Measurements from ENCODE around the gene ARNT2.

ARNT2 gene

DNA sequence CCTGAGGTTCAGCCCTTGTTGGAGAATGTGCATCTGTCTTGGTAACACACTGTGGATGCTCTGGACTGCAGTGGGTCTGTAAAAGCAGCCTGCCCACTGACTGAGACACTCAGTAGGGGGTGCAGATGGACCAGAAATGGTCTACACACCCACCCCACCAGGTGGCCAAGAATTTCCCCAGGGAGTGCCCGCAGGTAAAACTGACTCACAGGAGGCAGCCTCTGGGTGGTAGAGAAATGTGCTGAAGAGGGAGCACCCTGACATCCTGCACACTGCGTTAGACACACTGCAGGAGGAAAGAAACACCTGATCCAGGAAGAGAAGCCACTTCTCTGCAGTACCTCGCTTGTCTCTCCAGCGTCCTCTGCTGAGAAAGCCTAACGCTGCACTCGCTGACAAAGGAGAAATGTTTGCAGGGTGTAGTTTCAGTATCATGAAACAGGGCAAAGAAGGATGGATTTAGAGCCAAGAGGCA, 181.4 kb downstream of the ARNT2 start:
- Histone ChIP-seq H4K8ac (ENCODE audit: low read depth, low read length) (no peak overlapping the region), H3K9ac (ENCODE audit: low read depth, low read length, poor library complexity) (no peak overlapping the region), H3K4ac (ENCODE audit: low read length) (no peak overlapping the region), H4K91ac (ENCODE audit: low read depth, low read length, poor library complexity) (no peak overlapping the region), H3K79me1 (ENCODE audit: low read depth, low read length) (no peaks in the 10 kb centered on the region), H2BK120ac (ENCODE audit: low read depth, low read length) (no peak overlapping the region), H3K27me3 (ENCODE audit: control insufficient read depth in 3 of 3, insufficient read depth in 3 of 3, low read depth in 1 of 3, low read length in 3 of 3) (no peaks in the 10 kb centered on the region), H3K4me2 (ENCODE audit: insufficient read depth, low read length, poor library complexity, severe bottlenecking) (no peak overlapping the region), H3K23ac (ENCODE audit: low read depth, low read length, poor library complexity) (no peak overlapping the region), H3K27ac (replicated peaks; ENCODE audit: low read length) (no peak overlapping the region), H2AFZ (ENCODE audit: low read length) (no peak overlapping the region), H3K18ac (ENCODE audit: low read length) (no peak overlapping the region), H3K14ac (ENCODE audit: low read length) (no peak overlapping the region), H3K4me3 (ENCODE audit: low read length in 2 of 2) (no peak overlapping the region), H3K36me3 (replicated peaks in 1 of 2; ENCODE audit: control insufficient read depth in 2 of 2, insufficient read depth in 2 of 2, low read length in 2 of 2) (peaks cover 30 to 89% of the 10 kb centered on the region in 2 donors), H3K4me1 (ENCODE audit: control insufficient read depth in 2 of 2, insufficient read depth in 1 of 2, low read depth in 1 of 2, low read length in 2 of 2) (peaks cover 0 to 2% of the 10 kb centered on the region in 2 donors), H2BK15ac (ENCODE audit: low read length) (no peak overlapping the region), H2AK5ac (ENCODE audit: low read depth, low read length) (no peak overlapping the region), H3K9me3 (replicated peaks in 1 of 2; ENCODE audit: control insufficient read depth in 2 of 2, insufficient read depth in 1 of 2, low read depth in 1 of 2, low read length in 2 of 2) (no peaks in the 10 kb centered on the region), H2BK12ac (ENCODE audit: low read length) (no peak overlapping the region), H2BK5ac (ENCODE audit: low read length) (no peak overlapping the region)
- DNase-seq (ENCODE audit: low spot score), result no peak
- WGBS, 2 donors (ENCODE audit: extremely low coverage in 2 of 2, insufficient read length in 2 of 2, insufficient replicate concordance in 1 of 2), result no CpG with 5 or more reads among the region's 6 CpGs

DNA sequence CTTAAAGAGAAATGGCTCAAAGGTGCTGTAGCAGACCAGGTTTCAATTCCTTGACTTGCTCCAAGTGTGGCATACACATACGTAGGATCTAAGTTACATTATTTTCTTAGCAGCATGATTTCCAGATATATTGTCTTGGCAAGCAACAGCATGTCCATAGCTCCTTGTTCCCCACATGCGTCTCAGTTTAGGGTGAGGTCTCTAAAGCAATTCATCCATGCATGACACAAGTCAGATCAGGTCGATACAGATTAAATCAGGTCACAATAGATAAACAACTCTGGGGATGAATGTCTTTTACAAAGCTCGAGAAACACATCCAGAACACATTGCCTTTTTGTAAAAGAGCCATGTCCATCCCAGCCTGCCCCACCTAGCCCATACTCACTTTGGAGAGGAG, 182.0 kb downstream of the ARNT2 start:
- Histone ChIP-seq H3K9me3 (replicated peaks in 1 of 2; ENCODE audit: control insufficient read depth in 2 of 2, insufficient read depth in 1 of 2, low read depth in 1 of 2, low read length in 2 of 2) (no peaks in the 10 kb centered on the region), H3K4me3 (ENCODE audit: low read length in 2 of 2) (no peak overlapping the region), H3K4me2 (ENCODE audit: insufficient read depth, low read length, poor library complexity, severe bottlenecking) (no peak overlapping the region), H4K91ac (ENCODE audit: low read depth, low read length, poor library complexity) (no peak overlapping the region), H3K27me3 (ENCODE audit: control insufficient read depth in 3 of 3, insufficient read depth in 3 of 3, low read depth in 1 of 3, low read length in 3 of 3) (no peaks in the 10 kb centered on the region), H3K79me1 (ENCODE audit: low read depth, low read length) (no peaks in the 10 kb centered on the region), H2AFZ (ENCODE audit: low read length) (no peak overlapping the region), H3K36me3 (replicated peaks in 1 of 2; ENCODE audit: control insufficient read depth in 2 of 2, insufficient read depth in 2 of 2, low read length in 2 of 2) (peaks cover 28 to 88% of the 10 kb centered on the region in 2 donors), H2BK12ac (ENCODE audit: low read length) (no peak overlapping the region), H2BK5ac (ENCODE audit: low read length) (no peak overlapping the region), H2BK15ac (ENCODE audit: low read length) (no peak overlapping the region), H3K18ac (ENCODE audit: low read length) (no peak overlapping the region), H3K4me1 (ENCODE audit: control insufficient read depth in 2 of 2, insufficient read depth in 1 of 2, low read depth in 1 of 2, low read length in 2 of 2) (peaks cover 0 to 2% of the 10 kb centered on the region in 2 donors), H3K23ac (ENCODE audit: low read depth, low read length, poor library complexity) (no peak overlapping the region), H2BK120ac (ENCODE audit: low read depth, low read length) (no peak overlapping the region), H3K4ac (ENCODE audit: low read length) (no peak overlapping the region), H4K8ac (ENCODE audit: low read depth, low read length) (no peak overlapping the region), H2AK5ac (ENCODE audit: low read depth, low read length) (no peak overlapping the region), H3K14ac (ENCODE audit: low read length) (no peak overlapping the region), H3K9ac (ENCODE audit: low read depth, low read length, poor library complexity) (no peak overlapping the region), H3K27ac (replicated peaks; ENCODE audit: low read length) (no peak overlapping the region)
- no CpG with 5 or more reads among the region's 4 CpGs for WGBS, 2 donors (ENCODE audit: extremely low coverage in 2 of 2, insufficient read length in 2 of 2, insufficient replicate concordance in 1 of 2)
- DNase-seq (ENCODE audit: low spot score), result no peak

DNA sequence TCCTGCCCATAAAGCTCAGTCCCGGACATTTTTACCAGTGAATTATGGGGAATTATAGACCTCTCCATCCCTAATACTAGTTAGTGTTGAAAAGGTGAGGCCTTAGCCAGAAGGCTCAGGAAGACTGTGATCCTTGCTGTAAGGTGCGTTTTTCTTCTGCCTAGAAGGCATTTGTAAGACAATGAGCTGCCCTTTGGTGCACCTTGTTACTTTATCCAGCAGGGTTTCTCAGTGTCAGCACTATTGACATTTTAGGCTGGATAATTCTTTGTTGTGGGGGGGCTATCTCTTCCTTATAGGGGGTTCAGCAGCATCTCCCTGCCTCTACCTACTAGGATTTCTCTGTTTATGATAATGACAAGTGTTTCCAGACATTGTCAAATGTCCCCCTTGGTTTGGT, 182.8 kb downstream of the ARNT2 start:
- Histone ChIP-seq H2BK5ac (ENCODE audit: low read length) (no peak overlapping the region), H3K14ac (ENCODE audit: low read length) (no peak overlapping the region), H3K27me3 (ENCODE audit: control insufficient read depth in 3 of 3, insufficient read depth in 3 of 3, low read depth in 1 of 3, low read length in 3 of 3) (no peaks in the 10 kb centered on the region), H3K27ac (replicated peaks; ENCODE audit: low read length) (no peak overlapping the region), H3K36me3 (replicated peaks in 1 of 2; ENCODE audit: control insufficient read depth in 2 of 2, insufficient read depth in 2 of 2, low read length in 2 of 2) (peaks cover 26 to 88% of the 10 kb centered on the region in 2 donors), H3K79me1 (ENCODE audit: low read depth, low read length) (no peaks in the 10 kb centered on the region), H3K4me1 (ENCODE audit: control insufficient read depth in 2 of 2, insufficient read depth in 1 of 2, low read depth in 1 of 2, low read length in 2 of 2) (peaks cover 0 to 2% of the 10 kb centered on the region in 2 donors), H3K4me3 (ENCODE audit: low read length in 2 of 2) (no peak overlapping the region), H2BK15ac (ENCODE audit: low read length) (no peak overlapping the region), H3K18ac (ENCODE audit: low read length) (no peak overlapping the region), H2BK12ac (ENCODE audit: low read length) (no peak overlapping the region), H2AFZ (ENCODE audit: low read length) (no peak overlapping the region), H3K23ac (ENCODE audit: low read depth, low read length, poor library complexity) (no peak overlapping the region), H4K91ac (ENCODE audit: low read depth, low read length, poor library complexity) (no peak overlapping the region), H2BK120ac (ENCODE audit: low read depth, low read length) (no peak overlapping the region), H3K4ac (ENCODE audit: low read length) (no peak overlapping the region), H3K4me2 (ENCODE audit: insufficient read depth, low read length, poor library complexity, severe bottlenecking) (no peak overlapping the region), H3K9me3 (replicated peaks in 1 of 2; ENCODE audit: control insufficient read depth in 2 of 2, insufficient read depth in 1 of 2, low read depth in 1 of 2, low read length in 2 of 2) (no peaks in the 10 kb centered on the region), H4K8ac (ENCODE audit: low read depth, low read length) (no peak overlapping the region), H2AK5ac (ENCODE audit: low read depth, low read length) (no peak overlapping the region), H3K9ac (ENCODE audit: low read depth, low read length, poor library complexity) (no peak overlapping the region)
- no CpG with 5 or more reads among the region's 2 CpGs for WGBS, 2 donors (ENCODE audit: extremely low coverage in 2 of 2, insufficient read length in 2 of 2, insufficient replicate concordance in 1 of 2)
- DNase-seq (ENCODE audit: low spot score), result no peak

DNA sequence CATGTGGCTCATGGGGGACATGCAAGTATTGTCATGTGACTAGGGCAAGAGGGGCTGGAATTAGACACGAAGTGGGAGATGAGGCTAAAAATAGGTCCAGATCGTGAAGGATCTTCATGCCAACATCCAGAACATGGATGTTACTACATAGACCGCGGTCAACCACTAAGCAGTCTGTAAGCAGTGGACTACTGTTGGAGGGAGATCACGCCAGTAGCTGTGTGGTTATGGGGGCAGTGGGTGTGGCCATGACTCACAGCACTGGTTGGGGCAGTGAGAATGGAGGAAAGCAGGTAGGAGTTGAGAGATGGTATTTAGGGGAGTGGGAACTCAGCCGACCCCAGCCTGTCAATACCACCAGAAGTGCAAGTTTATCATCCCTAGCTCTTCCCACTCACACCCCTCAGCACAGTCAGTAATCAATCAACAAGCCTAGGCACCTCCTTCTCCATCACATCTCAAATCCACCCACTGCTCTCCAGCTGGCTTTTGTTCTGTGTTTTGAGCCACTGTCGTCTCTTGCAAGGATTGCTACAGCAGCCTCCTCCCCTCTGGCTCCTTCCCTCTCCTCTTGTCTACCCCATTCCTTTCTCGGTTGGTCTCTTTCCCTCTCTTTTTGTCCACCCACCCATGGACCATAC, 183.8 kb downstream of the ARNT2 start:
- Histone ChIP-seq H3K4me3 (ENCODE audit: low read length in 2 of 2) (no peak overlapping the region), H3K36me3 (replicated peaks in 1 of 2; ENCODE audit: control insufficient read depth in 2 of 2, insufficient read depth in 2 of 2, low read length in 2 of 2) (peaks cover 21 to 87% of the 10 kb centered on the region in 2 donors)
- DNase-seq (ENCODE audit: low spot score), result no peak

More for the DNA sequence above, 183.8 kb downstream of the ARNT2 start:
- no peaks in the 10 kb centered on the region for H3K79me1 ChIP-seq (ENCODE audit: low read depth, low read length)
- H2AFZ ChIP-seq (ENCODE audit: low read length), result no peak overlapping the region
- H3K4me1 ChIP-seq (ENCODE audit: control insufficient read depth in 2 of 2, insufficient read depth in 1 of 2, low read depth in 1 of 2, low read length in 2 of 2), result peaks cover 0 to 2% of the 10 kb centered on the region in 2 donors
- no peak overlapping the region for H3K9ac ChIP-seq (ENCODE audit: low read depth, low read length, poor library complexity)
- H2AK5ac ChIP-seq (ENCODE audit: low read depth, low read length), result no peak overlapping the region
- H3K27ac ChIP-seq (replicated peaks; ENCODE audit: low read length), result no peak overlapping the region
- no peaks in the 10 kb centered on the region for H3K27me3 ChIP-seq (ENCODE audit: control insufficient read depth in 3 of 3, insufficient read depth in 3 of 3, low read depth in 1 of 3, low read length in 3 of 3)
- no peak overlapping the region for H2BK120ac ChIP-seq (ENCODE audit: low read depth, low read length)
- H3K23ac ChIP-seq (ENCODE audit: low read depth, low read length, poor library complexity), result no peak overlapping the region
- no peak overlapping the region for H3K14ac ChIP-seq (ENCODE audit: low read length)
- H3K4ac ChIP-seq (ENCODE audit: low read length), result no peak overlapping the region
- H4K91ac ChIP-seq (ENCODE audit: low read depth, low read length, poor library complexity), result no peak overlapping the region
- no CpG with 5 or more reads among the region's 8 CpGs for WGBS, 2 donors (ENCODE audit: extremely low coverage in 2 of 2, insufficient read length in 2 of 2, insufficient replicate concordance in 1 of 2)
- no peak overlapping the region for H2BK5ac ChIP-seq (ENCODE audit: low read length)
- no peaks in the 10 kb centered on the region for H3K9me3 ChIP-seq (replicated peaks in 1 of 2; ENCODE audit: control insufficient read depth in 2 of 2, insufficient read depth in 1 of 2, low read depth in 1 of 2, low read length in 2 of 2)
- H2BK12ac ChIP-seq (ENCODE audit: low read length), result no peak overlapping the region
- H2BK15ac ChIP-seq (ENCODE audit: low read length), result no peak overlapping the region
- no peak overlapping the region for H3K18ac ChIP-seq (ENCODE audit: low read length)
- no peak overlapping the region for H3K4me2 ChIP-seq (ENCODE audit: insufficient read depth, low read length, poor library complexity, severe bottlenecking)
- H4K8ac ChIP-seq (ENCODE audit: low read depth, low read length), result no peak overlapping the region

All from neuronal stem cell (in vitro differentiated cells).